GM12878 (cell line): ENCODE data around the gene NINJ1. TPM values are rescaled to one million over a fixed set of nuclear protein-coding genes. Genes with fewer than 3 reads are reported as not detected.

Experiments
- ATAC-seq: fragments of 200-7000 bp; cut with Tn5 transposase; 3 replicates; pipeline ENCODE4 v1.9.1; 2020; ENCODE audit warnings: mild to moderate bottlenecking, moderate library complexity
- BruUV-seq: library from RNA; stranded (reverse); fragments of 400-500 nt; replicated peaks from 2 replicates; lab custom pipeline; 2021; lab: Mats Ljungman, UMichigan
- CTCF ChIA-PET: fragments of 300-600 bp; sonication (Branson Sonifier 250); formaldehyde crosslinking; extraction: SDS; loops from one replicate; lab custom pipeline; 2021; ENCODE audit warnings: inconsistent platforms; lab: Yijun Ruan, JAX
- POLR2A ChIA-PET: fragments of 350-600 bp; formaldehyde crosslinking; extraction: SDS; loops from one replicate; lab custom pipeline; 2021; ENCODE audit warnings: inconsistent platforms; lab: Charles Lee
- RAD21 ChIA-PET: fragments of 300-600 bp; sonication (Branson Sonifier 250); formaldehyde crosslinking; loops from one replicate; lab custom pipeline; 2023; ENCODE audit warnings: antibody characterized with exemption; ENCODE audit not compliant: unreplicated experiment; lab: Charles Lee
- SMC1A ChIA-PET: fragments of 300-600 bp; sonication (Branson Sonifier 250); formaldehyde crosslinking; loops from one replicate; lab custom pipeline; 2023; ENCODE audit not compliant: unreplicated experiment, uncharacterized antibody; lab: Charles Lee
- DNase-seq: peaks from one replicate; pipeline ENCODE4 v3.0.0-alpha.2; 2011; ENCODE audit warnings: low read depth, low spot score
- FAIRE-seq: peaks from 3 replicates; lab custom pipeline; 2011; peaks lifted over from hg19 to GRCh38; lab: Jason Lieb, UNC
- H2AFZ ChIP-seq: 2 replicates; pipeline ENCODE4 v1.6.0; 2011; ENCODE audit warnings: low read depth, low read length, control low read depth; ENCODE audit not compliant: control insufficient read depth
- H3K27ac ChIP-seq: 2 replicates; pipeline ENCODE4 v1.5.1; 2011; ENCODE audit warnings: control low read depth; ENCODE audit not compliant: control insufficient read depth, insufficient read depth
- H3K27me3 ChIP-seq, 2 experiments: replicated peaks in 1 of 2; 2 replicates each; pipeline versions ENCODE4 v1.6.0 to v1.6.1; 2011; ENCODE audit warnings: low read length in 1 of 2; ENCODE audit not compliant: control insufficient read depth in 2 of 2, insufficient read depth in 2 of 2
- H3K36me3 ChIP-seq, 2 experiments: 2 replicates each; pipeline ENCODE4 v1.5.1; 2011; ENCODE audit warnings: low read length in 1 of 2; ENCODE audit not compliant: control insufficient read depth in 2 of 2, insufficient read depth in 2 of 2
- H3K4me1 ChIP-seq: 2 replicates; pipeline ENCODE4 v1.6.1; 2011; ENCODE audit warnings: mild to moderate bottlenecking, low read length, moderate library complexity, mixed read lengths; ENCODE audit not compliant: control insufficient read depth, insufficient read depth
- H3K4me2 ChIP-seq: 2 replicates; pipeline ENCODE4 v1.6.0; 2011; ENCODE audit warnings: control low read depth; ENCODE audit not compliant: control insufficient read depth, insufficient read depth
- H3K4me3 ChIP-seq: fragments of 200-600 bp; sonication (generic); 2 replicates; pipeline ENCODE4 v1.5.1; 2016
- H3K79me2 ChIP-seq: 2 replicates; pipeline ENCODE4 v1.6.0; 2011; ENCODE audit warnings: low read length; ENCODE audit not compliant: control insufficient read depth, insufficient read depth
- H3K9ac ChIP-seq: 2 replicates; pipeline ENCODE4 v1.8.0; 2011; ENCODE audit warnings: low read length, control low read depth, mixed read lengths; ENCODE audit not compliant: control insufficient read depth, insufficient read depth
- H3K9me3 ChIP-seq: replicated peaks from 3 replicates; pipeline ENCODE4 v1.5.1; 2011; ENCODE audit warnings: mild to moderate bottlenecking, low read length; ENCODE audit not compliant: control insufficient read depth, insufficient read depth
- H4K20me1 ChIP-seq: 2 replicates; pipeline ENCODE4 v1.6.0; 2011; ENCODE audit not compliant: control insufficient read depth, insufficient read depth
- BCL11A ChIP-seq: IDR thresholded peaks from 2 replicates; pipeline ENCODE4 v1.6.1; 2011; ENCODE audit warnings: low read depth, low read length
- BMI1 ChIP-seq: fragments of 450-650 bp; IDR thresholded peaks from 2 replicates; pipeline ENCODE4 v1.6.1; 2016; ENCODE audit warnings: mild to moderate bottlenecking, moderate library complexity, borderline replicate concordance
- CBFB ChIP-seq: IDR thresholded peaks from 2 replicates; pipeline ENCODE4 v1.6.1; 2016; ENCODE audit warnings: antibody characterized with exemption, low read depth
- CREM ChIP-seq: IDR thresholded peaks from 2 replicates; pipeline ENCODE4 v1.6.1; 2014; ENCODE audit warnings: antibody characterized with exemption, low read depth
- DPF2 ChIP-seq: fragments of 450-650 bp; IDR thresholded peaks from 2 replicates; pipeline ENCODE4 v1.6.1; 2017; ENCODE audit warnings: mild to moderate bottlenecking
- EGR1 ChIP-seq, 2 experiments: IDR thresholded peaks; 1 replicate in 1 of 2; 2 replicates in 1 of 2; pipeline ENCODE4 v1.6.1; 2011 to 2012; ENCODE audit warnings: low read depth in 2 of 2, low read length in 2 of 2, borderline replicate concordance in 1 of 2, mild to moderate bottlenecking in 1 of 2, moderate library complexity in 1 of 2
- HDAC2 ChIP-seq: fragments of 200-600 bp; sonication (generic); IDR thresholded peaks from 2 replicates; pipeline ENCODE4 v1.6.1; 2017
- KDM1A ChIP-seq: fragments of 200-600 bp; sonication (generic); IDR thresholded peaks from 2 replicates; pipeline ENCODE4 v1.6.1; 2016; ENCODE audit warnings: borderline replicate concordance
- MYC ChIP-seq: IDR thresholded peaks from 2 replicates; pipeline ENCODE4 v1.6.1; 2011; ENCODE audit warnings: mild to moderate bottlenecking, low read length, moderate library complexity, inconsistent platforms; ENCODE audit not compliant: insufficient read depth, insufficient replicate concordance, insufficient read length, severe bottlenecking
- PAX5 ChIP-seq: IDR thresholded peaks from 2 replicates; pipeline ENCODE4 v1.6.1; 2011; ENCODE audit warnings: low read depth, low read length, borderline replicate concordance
- POLR2A ChIP-seq: IDR thresholded peaks from 2 replicates; pipeline ENCODE4 v1.6.1; 2011; ENCODE audit warnings: low read depth, mild to moderate bottlenecking, low read length
- SPI1 ChIP-seq: IDR thresholded peaks from 2 replicates; pipeline ENCODE4 v1.6.1; 2011; ENCODE audit warnings: low read depth, mild to moderate bottlenecking, low read length, moderate library complexity, borderline replicate concordance; ENCODE audit not compliant: insufficient read depth
- ZBTB4 ChIP-seq: fragments of 450-650 bp; formaldehyde crosslinking; IDR thresholded peaks from 2 replicates; pipeline ENCODE4 v1.4.0; 2022; ENCODE audit warnings: mild to moderate bottlenecking, moderate library complexity
- ZNF207 ChIP-seq: fragments of 450-650 bp; IDR thresholded peaks from 2 replicates; pipeline ENCODE4 v1.6.1; 2014; ENCODE audit warnings: antibody characterized with exemption, mild to moderate bottlenecking, borderline replicate concordance
- ZNF384 ChIP-seq: IDR thresholded peaks from 2 replicates; pipeline ENCODE4 v1.6.1; 2012; ENCODE audit warnings: low read depth, mild to moderate bottlenecking, low read length, improper control_type of control experiment, borderline replicate concordance
- WGBS: methylation state at CpG from one replicate; pipeline ENCODE4 v1.1.6; 2016; ENCODE audit warnings: low lambda C conversion rate; ENCODE audit not compliant: insufficient replicate concordance, insufficient coverage; ENCODE audit errors: missing lambda C conversion rate; 5-methylcytosine and 5-hydroxymethylcytosine counted together
- in situ Hi-C: fragments of 300-500 bp; cut with MboI; formaldehyde crosslinking; loops from 9 replicates; pipeline ENCODE4 v1.14.3; 2018; ENCODE audit warnings: mixed read lengths
- intact Hi-C: fragments of 100-400 bp; cut with micrococcal nuclease; formaldehyde crosslinking; loops from one replicate; pipeline ENCODE4 v1.14.2; 2022; ENCODE audit not compliant: unreplicated experiment
- polyA plus RNA-seq, 11 experiments: library from polyadenylated mRNA; depleted of rRNA in 4 of 11; unstranded in 6 of 11; stranded (reverse) in 5 of 11; fragments of >200 nt; fragmentation: Nextera tagmentation in 4 of 11; fragmentation: Illumina TruSeq in 1 of 11; extraction: Ambion mirVana in 4 of 11; extraction: Trizol in 1 of 11; gene quantifications; 1 replicate in 1 of 11; 2 replicates in 10 of 11; pipeline versions ENCODE4 v1.2.1 to v1.2.3, GENCODE V29; 2011 to 2016; ENCODE audit warnings: inconsistent platforms in 2 of 11, missing spikeins in 2 of 11, low read depth in 1 of 11
- total RNA-seq, 4 experiments: library from RNA; depleted of rRNA in 3 of 4; stranded (reverse); fragments of >200 nt in 3 of 4; fragmentation: Illumina TruSeq in 1 of 4; extraction: Trizol in 1 of 4; gene quantifications; 2 replicates each; pipeline versions ENCODE4 v1.2.1 to v1.2.3, GENCODE V29; 2013 to 2021
- TF ChIP-seq, protein P1 (sequence below): fragments of 450-650 bp; IDR thresholded peaks from 2 replicates; pipeline ENCODE4 v1.6.1; 2017; ENCODE audit warnings: mild to moderate bottlenecking, low read depth, inconsistent platforms; ENCODE audit not compliant: poor library complexity, severe bottlenecking
- TF ChIP-seq, protein P2 (sequence below): IDR thresholded peaks from 2 replicates; pipeline ENCODE4 v1.6.1; 2011; ENCODE audit warnings: mild to moderate bottlenecking, low read depth, low read length, moderate library complexity; ENCODE audit not compliant: insufficient replicate concordance

Gene NINJ1
- total and polyA plus RNA-seq, 10 of the 15 experiments (the other 5 are each of a cell fraction or from before 2014, with no cell fraction given), result 0.64 to 33.5 (median 17.1) TPM

- H3K9me3 ChIP-seq, result no peaks in the 10 kb centered on the region
- H2AFZ ChIP-seq, result no peak overlapping the region
- H3K79me2 ChIP-seq, result no peaks in the 10 kb centered on the region
- intact Hi-C loops (no loop called here), in situ Hi-C loops (loop anchor here (10.0 kb wide), 1 partner anchor 798 kb away; no protein-coding TSS in a partner anchor)
- TF ChIP-seq BCL11A (no peak), ZNF384 (no peak), SPI1 (no peak), KDM1A (no peak), MYC (no peak), ZNF207 (no peak), EGR1 (IDR thresholded peaks at IDR 0.05; ENCODE audit: borderline replicate concordance in 1 of 2, low read depth in 2 of 2, low read length in 2 of 2) (no peak), PAX5 (no peak), ZBTB4 (no peak), DPF2 (no peak), CREM (no peak), BMI1 (no peak), POLR2A (no peak), HDAC2 (no peak), CBFB (no peak)
- TF ChIP-seq, protein P1, sequence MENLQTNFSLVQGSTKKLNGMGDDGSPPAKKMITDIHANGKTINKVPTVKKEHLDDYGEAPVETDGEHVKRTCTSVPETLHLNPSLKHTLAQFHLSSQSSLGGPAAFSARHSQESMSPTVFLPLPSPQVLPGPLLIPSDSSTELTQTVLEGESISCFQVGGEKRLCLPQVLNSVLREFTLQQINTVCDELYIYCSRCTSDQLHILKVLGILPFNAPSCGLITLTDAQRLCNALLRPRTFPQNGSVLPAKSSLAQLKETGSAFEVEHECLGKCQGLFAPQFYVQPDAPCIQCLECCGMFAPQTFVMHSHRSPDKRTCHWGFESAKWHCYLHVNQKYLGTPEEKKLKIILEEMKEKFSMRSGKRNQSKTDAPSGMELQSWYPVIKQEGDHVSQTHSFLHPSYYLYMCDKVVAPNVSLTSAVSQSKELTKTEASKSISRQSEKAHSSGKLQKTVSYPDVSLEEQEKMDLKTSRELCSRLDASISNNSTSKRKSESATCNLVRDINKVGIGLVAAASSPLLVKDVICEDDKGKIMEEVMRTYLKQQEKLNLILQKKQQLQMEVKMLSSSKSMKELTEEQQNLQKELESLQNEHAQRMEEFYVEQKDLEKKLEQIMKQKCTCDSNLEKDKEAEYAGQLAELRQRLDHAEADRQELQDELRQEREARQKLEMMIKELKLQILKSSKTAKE, result no peak
- TF ChIP-seq, protein P2, sequence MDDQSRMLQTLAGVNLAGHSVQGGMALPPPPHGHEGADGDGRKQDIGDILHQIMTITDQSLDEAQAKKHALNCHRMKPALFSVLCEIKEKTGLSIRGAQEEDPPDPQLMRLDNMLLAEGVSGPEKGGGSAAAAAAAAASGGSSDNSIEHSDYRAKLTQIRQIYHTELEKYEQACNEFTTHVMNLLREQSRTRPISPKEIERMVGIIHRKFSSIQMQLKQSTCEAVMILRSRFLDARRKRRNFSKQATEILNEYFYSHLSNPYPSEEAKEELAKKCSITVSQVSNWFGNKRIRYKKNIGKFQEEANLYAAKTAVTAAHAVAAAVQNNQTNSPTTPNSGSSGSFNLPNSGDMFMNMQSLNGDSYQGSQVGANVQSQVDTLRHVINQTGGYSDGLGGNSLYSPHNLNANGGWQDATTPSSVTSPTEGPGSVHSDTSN, result no peak
- no peaks in the 10 kb centered on the region for H4K20me1 ChIP-seq
- no peak overlapping the region for H3K4me2 ChIP-seq
- POLR2A ChIA-PET, result no interaction called here
- no peak overlapping the region for H3K4me3 ChIP-seq
- no peaks in the 10 kb centered on the region for H3K4me1 ChIP-seq
- DNase-seq, result no peak
- H3K36me3 ChIP-seq, result no peaks in the 10 kb centered on the region
- FAIRE-seq, result no peak
- RAD21 ChIA-PET, result no interaction called here
- no peaks in the 10 kb centered on the region; a peak in 1 of 4 replicates for H3K27me3 ChIP-seq
- CTCF ChIA-PET, result no interaction called here
- SMC1A ChIA-PET, result no interaction called here
- no peak for ATAC-seq
- 32% methylated on average over 7 of the region's 7 CpGs for WGBS
- BruUV-seq, result no TSS peak
- H3K9ac ChIP-seq, result no peak overlapping the region
- no peak overlapping the region for H3K27ac ChIP-seq
Measured at GRCh38 chr9:93166699-93167098, 32.6 kb upstream of the NINJ1 start.
